Middle frontal gyrus (tissue), 1 donor: ENCODE data around the gene PRDX5.
A peak's percentile ranks its signal among the peaks of the same experiment; 100 is the strongest.

Source experiments
- DNase-seq: peaks from one replicate; pipeline ENCODE4 v3.0.0-alpha.2; 2015; ENCODE audit warnings: low spot score; ENCODE audit errors: extremely low spot score

The PRDX5 gene

DNA sequence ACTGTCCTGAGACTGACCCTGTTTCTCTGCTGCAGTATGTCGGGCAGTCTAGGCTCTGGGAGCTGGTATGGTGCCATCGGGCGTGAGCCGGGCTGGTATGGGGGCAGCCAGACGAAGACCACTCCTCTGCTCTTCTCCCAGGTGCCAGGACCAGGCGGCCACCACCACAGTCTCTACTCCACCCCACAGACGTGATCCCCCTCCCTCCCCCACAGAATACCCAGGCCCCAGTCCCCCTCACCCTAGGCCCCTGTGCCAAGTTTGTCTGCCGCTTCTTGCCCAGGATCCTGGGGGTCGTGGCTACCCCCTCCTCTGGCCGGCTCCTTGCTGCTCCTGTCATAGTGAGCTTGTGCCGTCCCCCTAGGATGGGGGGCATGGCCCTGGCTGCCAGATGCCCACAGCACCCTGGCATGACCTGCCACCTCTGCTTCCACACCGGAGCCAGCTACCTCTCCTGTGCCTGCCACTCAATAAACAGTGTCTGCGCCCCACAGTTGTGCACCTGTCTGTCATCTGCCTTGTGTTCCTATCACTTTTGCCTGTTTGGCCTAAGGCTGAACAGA lies 28.8 kb upstream of the PRDX5 start:
- DNase-seq: no peak

DNA sequence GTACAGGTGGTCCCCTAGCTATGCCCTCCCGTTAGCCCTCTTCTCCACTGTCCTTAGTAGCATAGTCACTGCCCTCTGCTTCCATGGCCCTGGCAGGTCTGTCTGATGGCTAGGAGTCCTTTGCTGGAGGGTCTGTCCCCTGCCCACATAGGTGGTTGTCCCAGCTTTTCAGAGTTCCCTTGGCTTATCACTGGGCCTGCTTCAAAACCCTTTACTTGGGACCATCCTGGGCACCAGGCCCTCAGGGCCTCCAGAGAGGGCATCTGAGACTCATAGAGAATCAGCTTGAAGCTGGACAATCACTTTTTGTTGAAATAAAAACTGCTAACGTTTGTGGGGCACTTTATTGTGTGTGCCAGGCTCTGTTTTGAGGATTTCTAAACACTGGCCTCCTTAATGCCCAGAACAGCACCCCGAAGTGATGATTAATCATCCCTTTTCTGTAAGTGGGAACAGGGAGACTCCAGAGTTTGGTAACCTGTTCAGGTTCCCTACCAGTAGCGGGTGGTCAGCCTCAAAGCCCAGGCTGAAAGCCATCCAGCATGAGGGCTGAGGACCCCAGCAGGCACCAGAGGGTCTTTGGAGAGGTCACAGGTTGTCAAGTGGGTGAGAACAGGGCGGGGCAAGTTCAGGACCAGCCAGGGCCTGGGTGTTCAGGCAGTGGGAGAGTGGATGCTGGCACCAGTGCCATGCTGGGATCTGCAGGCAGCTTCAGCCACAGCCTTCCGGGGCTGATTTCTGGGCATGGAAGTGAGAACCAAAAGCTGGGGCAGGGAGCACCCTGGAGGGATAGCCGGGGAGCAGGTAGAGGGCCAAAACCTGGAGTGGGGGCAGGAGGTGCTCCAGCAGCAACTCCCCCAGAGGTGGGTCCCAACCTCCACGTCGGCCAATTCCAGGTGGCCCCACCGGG lies 27.3 kb upstream of the PRDX5 start:
- DNase-seq: no peak

- no peak for DNase-seq
Measured at GRCh38 chr11:64291262-64291751, 26.6 kb upstream of the PRDX5 start, which contains the start of gene KCNK4. Gene KCNK4, plus strand, starts transcription at chr11:64291302. Its CDS starts 1,717 bp downstream, at chr11:64293019.

GRCh38 chr11:64291752-64292459 lies 26.0 kb upstream of the PRDX5 start:
- DNase-seq: no peak

- no peak for DNase-seq
Measured at GRCh38 chr11:64292460-64293254, 25.3 kb upstream of the PRDX5 start.

DNA sequence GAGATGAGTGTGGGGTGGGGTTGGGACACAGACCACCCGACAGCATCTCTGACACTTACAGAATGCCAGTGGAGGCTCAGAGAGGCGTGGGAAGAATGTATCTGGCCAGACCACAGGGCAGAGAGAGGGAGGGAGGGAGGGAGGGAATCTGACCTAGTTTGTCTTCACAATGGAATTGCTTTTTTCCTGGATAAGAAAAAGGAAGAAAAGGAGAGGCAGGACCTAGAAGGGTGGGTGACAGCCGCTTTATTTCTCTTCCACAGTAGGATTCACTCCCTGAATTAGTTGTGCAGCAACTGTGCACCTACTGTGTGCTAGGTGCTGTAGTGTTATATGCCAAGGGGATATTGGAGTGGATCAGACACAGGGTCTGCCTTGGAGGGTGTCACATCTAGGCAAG lies 23.1 kb upstream of the PRDX5 start:
- DNase-seq: no peak

DNA sequence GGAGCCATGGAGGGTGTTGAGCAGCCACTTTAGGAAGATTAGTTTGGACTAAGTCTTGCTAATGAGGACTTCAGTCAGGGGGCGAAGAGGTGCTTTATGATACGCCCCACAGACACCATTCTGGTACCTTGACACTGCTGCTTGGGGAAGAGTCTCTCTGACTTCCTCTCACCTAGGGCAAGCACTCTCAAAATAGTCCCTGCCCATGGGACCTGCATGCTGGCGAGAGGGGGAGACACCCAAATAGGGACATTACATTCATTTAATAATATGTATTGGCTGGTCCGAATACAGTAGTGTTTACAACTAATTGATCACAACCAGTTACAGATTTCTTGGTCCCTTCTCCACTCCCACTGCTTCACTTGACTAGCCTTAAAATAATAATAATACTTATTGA lies 22.2 kb upstream of the PRDX5 start:
- no peak for DNase-seq

DNA sequence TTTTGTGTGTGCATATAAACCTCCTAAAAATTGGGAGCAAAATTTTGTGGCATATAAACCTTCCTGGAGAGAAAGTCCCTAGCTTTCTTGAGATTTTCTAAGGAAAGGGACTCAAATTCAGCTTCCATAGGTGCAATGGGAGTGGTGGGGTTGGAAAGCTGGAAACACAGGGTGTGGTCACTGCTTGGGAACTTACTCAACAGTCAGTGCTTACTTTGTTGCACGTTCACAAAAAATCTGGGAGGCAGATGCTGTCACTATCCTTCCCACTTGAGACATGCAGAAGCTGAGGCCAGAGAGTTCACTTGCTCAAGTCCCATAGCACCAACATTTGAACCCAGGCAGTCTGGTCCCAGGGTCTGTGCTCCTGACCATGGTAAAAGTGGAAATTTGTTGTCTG lies 21.7 kb upstream of the PRDX5 start:
- DNase-seq: no peak

DNA sequence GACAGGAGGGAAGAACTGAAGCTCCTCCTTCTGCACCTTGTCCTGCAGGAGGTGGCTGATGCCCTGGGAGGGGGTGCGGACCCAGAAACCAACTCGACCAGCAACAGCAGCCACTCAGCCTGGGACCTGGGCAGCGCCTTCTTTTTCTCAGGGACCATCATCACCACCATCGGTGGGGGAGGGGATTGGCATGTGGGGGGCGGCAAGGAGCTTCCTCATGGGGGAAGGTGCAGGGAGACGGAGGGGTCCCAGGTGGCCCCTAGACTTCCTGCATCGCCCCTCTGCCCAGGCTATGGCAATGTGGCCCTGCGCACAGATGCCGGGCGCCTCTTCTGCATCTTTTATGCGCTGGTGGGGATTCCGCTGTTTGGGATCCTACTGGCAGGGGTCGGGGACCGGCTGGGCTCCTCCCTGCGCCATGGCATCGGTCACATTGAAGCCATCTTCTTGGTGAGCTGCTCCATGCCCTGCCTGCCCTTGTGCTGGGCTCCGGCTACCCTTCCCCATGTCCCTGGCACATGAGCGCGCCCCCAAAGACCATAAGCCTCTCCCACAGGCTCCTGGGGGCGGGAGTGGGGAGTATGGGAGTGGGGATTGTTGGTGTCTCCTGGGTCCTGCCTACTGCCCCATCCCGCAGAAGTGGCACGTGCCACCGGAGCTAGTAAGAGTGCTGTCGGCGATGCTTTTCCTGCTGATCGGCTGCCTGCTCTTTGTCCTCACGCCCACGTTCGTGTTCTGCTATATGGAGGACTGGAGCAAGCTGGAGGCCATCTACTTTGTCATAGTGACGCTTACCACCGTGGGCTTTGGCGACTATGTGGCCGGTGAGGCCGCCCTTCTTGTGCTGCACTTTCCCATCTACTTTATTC lies 20.9 kb upstream of the PRDX5 start:
- DNase-seq: no peak

DNA sequence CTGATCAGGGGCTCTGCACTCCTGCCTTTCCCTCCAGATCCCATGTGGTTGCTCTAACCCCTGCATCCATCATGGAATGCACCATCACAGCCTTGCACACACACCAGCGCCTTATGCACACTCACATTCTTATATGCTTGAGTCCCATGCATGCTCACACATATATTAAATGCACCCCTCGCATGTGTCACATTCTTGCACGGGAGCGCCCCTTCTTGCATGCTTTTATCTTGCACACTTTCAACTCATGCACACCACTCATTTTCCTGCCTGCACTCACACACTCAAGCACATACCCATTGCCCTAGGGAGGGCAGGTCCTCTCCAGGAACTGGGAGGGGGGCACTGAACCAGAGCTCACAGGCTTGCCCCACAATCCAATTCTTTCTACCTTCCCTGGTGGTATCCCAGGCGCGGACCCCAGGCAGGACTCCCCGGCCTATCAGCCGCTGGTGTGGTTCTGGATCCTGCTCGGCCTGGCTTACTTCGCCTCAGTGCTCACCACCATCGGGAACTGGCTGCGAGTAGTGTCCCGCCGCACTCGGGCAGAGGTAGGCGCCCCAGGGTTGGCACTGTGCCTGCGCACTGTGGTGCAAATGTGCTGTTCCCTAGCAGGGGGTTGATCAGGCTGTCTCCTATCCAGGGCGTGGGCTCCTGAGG lies 20.1 kb upstream of the PRDX5 start:
- no peak for DNase-seq

GRCh38 chr11:64298966-64299846 lies 18.7 kb upstream of the PRDX5 start:
- DNase-seq: no peak

GRCh38 chr11:64299847-64300648 lies 17.9 kb upstream of the PRDX5 start, which contains the start of gene CATSPERZ:
Gene CATSPERZ, plus strand, starts transcription at chr11:64300358. Its CDS starts 53 bp downstream, at chr11:64300411.
- no peak for DNase-seq

- DNase-seq: no peak
Measured at GRCh38 chr11:64303109-64304031, 14.6 kb upstream of the PRDX5 start.

- DNase-seq: no peak
Measured at GRCh38 chr11:64304032-64304315, 13.9 kb upstream of the PRDX5 start.

- DNase-seq: peak; percentile 78
Measured at GRCh38 chr11:64304316-64305072, 13.4 kb upstream of the PRDX5 start.

GRCh38 chr11:64305075-64305690 lies 12.7 kb upstream of the PRDX5 start, which contains the start of gene ESRRA:
Gene ESRRA, plus strand, starts transcription at chr11:64305524. Its CDS starts 1,656 bp downstream, at chr11:64307180.
- DNase-seq: peak; percentile 97
